ENCODE results near the gene CEP104.

CEP104 gene

GRCh38 chr1:3863231-3863935 lies 6.4 kb upstream of the CEP104 start:
- Mint-ChIP-seq H3K4me1 (peaks cover 10% of the 10 kb centered on the region), H3K27ac (no peak overlapping the region), H3K4me3 (no peak overlapping the region), H3K9me3 (peaks cover 0 to 2% of the 10 kb centered on the region in 2 donors), H3K27me3 (no peaks in the 10 kb centered on the region)
- DNase-seq: no peak
- ATAC-seq: no peak

GRCh38 chr1:3858231-3858981 lies 1.4 kb upstream of the CEP104 start:
- H3K27ac Mint-ChIP-seq: no peak overlapping the region
- ATAC-seq: no peak

DNA sequence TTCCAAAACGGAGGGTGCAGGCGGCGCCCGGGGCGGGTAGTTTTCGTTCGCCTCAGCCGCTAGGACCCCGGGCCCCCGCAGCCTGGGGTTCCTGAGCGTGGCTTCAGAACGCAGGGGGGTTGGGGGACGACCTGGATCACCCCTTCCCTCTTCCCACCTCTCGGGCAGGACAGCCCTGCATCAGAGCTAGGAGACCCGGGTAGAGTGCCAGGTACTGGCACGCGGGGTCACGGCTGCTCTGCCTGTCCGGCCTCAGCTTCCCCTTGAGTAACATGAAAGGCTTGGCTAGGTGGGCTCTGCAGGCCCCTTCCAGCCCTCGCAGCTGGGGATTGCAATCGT lies 749 bp upstream of the CEP104 start:
- H3K27ac Mint-ChIP-seq: no peak overlapping the region
- no peak for DNase-seq
- peaks cover 30% of the 10 kb centered on the region for H3K4me1 Mint-ChIP-seq

More at GRCh38 chr1:3858231-3858981, 1.4 kb upstream of the CEP104 start:
- H3K4me3 Mint-ChIP-seq: peak overlapping the region; percentile 98 to 100
- DNase-seq: no peak
- H3K9me3 Mint-ChIP-seq: no peaks in the 10 kb centered on the region
- no peaks in the 10 kb centered on the region for H3K27me3 Mint-ChIP-seq
- peaks cover 30% of the 10 kb centered on the region for H3K4me1 Mint-ChIP-seq

DNA sequence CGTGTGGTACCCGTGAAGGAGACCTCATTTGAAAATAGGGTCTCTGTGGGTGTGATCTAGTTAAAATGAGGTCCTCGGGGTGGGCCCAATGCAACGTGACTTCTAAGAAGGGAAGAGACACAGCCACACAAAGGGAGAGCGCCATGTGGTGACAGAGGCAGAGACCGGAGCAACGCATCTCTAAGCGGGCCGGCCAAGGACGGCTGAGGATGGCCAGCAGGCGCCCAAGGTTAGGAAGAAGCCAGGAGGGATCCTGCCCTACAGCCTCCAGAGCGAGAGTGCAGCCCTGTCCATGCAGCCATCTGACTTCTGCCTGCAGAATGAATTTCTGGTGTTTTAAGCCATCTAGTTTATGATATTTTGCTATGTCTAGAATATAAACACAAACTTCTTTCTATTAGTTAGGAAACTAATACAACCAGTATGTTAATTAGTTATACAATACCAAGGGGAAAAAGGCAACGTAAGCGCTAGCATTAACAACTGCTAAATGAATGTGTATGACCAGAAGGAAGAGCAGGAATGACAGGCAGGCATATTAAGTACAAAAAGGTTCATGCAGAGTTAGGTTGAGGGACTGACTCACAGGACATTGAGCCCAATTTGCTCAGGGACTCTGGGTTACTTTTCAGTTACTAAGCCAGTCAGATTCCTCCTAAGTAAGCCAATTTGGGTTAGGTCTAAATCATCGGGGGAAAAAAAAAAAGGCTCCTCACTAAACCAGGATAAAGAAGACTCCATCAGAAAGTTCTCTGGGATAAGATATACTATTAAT lies 4.1 kb downstream of the CEP104 start:
- no peaks in the 10 kb centered on the region for H3K27me3 Mint-ChIP-seq
- no peaks in the 10 kb centered on the region for H3K9me3 Mint-ChIP-seq
- H3K4me1 Mint-ChIP-seq: peaks cover 15% of the 10 kb centered on the region
- no peak overlapping the region for H3K4me3 Mint-ChIP-seq
- no peak for ATAC-seq
- peak overlapping the region in 1 of 2 donors; percentile 14 for H3K27ac Mint-ChIP-seq
- no peak for DNase-seq

More for the DNA sequence above, 749 bp upstream of the CEP104 start:
- ATAC-seq: no peak
- Mint-ChIP-seq H3K9me3 (no peaks in the 10 kb centered on the region), H3K4me3 (peak overlapping the region; percentile 98 to 100), H3K27me3 (no peaks in the 10 kb centered on the region)

GRCh38 chr1:3852091-3852490 lies 4.9 kb downstream of the CEP104 start:
- no peak for ATAC-seq
- Mint-ChIP-seq H3K27me3 (no peaks in the 10 kb centered on the region), H3K27ac (no peak overlapping the region), H3K9me3 (no peaks in the 10 kb centered on the region), H3K4me1 (peaks cover 14% of the 10 kb centered on the region), H3K4me3 (no peak overlapping the region)
- DNase-seq: no peak

DNA sequence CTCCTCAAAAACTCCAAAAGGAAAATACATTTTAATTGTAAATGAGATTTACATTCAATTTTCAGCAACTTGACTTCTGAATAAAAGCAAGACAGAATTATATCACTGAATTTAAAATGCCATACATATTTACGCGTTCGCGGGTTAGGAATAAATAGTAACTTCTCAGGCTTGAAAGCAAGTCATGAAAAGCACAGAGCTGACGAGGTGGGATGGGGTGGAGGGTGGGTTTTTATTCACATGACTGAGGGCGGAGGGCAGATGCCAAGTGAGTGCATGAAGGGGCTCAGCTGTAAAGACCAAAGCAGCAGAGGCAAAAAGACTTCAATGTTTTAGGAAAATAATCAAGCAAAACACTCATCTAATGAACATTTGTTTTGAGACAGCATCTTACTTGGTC lies 5.7 kb downstream of the CEP104 start:
- H3K9me3 Mint-ChIP-seq: no peaks in the 10 kb centered on the region
- H3K4me3 Mint-ChIP-seq: no peak overlapping the region
- ATAC-seq (no peak), DNase-seq (no peak)
- H3K27ac Mint-ChIP-seq: no peak overlapping the region
- peaks cover 13% of the 10 kb centered on the region for H3K4me1 Mint-ChIP-seq
- H3K27me3 Mint-ChIP-seq: no peaks in the 10 kb centered on the region

DNA sequence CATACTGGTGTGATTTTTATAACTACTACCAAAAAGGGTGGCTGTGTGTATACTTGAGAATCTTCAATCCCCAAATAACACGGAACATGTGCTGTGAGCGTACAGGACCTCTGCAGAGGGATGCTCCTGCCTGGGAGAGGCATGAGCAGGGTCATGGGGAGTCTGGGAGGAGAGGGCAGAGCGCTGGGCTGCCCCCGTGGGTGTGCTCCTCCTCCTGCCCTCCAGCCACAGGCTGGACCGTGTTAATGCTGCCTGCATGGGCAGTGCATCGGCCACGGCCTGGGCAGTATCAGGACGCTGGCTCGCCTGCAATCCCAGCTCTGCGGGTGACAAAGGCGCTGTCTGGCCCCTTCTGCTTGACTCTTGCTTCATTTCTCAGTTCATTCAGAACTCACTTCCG lies 6.2 kb downstream of the CEP104 start:
- DNase-seq: no peak
- no peaks in the 10 kb centered on the region for H3K27me3 Mint-ChIP-seq
- no peak for ATAC-seq
- H3K4me3 Mint-ChIP-seq: no peak overlapping the region
- H3K4me1 Mint-ChIP-seq: peaks cover 9% of the 10 kb centered on the region
- no peaks in the 10 kb centered on the region for H3K9me3 Mint-ChIP-seq
- no peak overlapping the region for H3K27ac Mint-ChIP-seq

DNA sequence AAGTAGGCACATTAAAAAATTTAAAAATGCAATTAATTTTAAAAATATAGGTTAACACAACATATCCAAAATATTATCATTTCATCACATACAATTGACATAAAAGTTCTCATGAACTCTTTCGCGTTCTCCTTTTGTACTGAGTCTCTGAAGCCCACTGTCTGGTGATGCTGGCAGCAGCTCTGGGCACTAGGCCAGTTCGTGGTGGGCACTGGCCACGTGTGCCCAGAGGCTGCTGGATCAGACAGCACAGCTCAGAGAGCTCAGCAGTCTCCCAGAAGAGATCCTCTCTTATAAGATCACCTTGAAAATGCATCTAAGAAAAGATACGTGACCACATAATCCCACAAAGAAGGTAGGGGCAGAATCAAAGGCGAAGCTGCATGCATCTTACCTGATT lies 9.9 kb downstream of the CEP104 start:
- no peak overlapping the region for H3K4me3 Mint-ChIP-seq
- no peaks in the 10 kb centered on the region for H3K27me3 Mint-ChIP-seq
- H3K9me3 Mint-ChIP-seq: no peaks in the 10 kb centered on the region
- no peaks in the 10 kb centered on the region for H3K4me1 Mint-ChIP-seq
- no peak for DNase-seq
- H3K27ac Mint-ChIP-seq: no peak overlapping the region
- no peak for ATAC-seq

DNA sequence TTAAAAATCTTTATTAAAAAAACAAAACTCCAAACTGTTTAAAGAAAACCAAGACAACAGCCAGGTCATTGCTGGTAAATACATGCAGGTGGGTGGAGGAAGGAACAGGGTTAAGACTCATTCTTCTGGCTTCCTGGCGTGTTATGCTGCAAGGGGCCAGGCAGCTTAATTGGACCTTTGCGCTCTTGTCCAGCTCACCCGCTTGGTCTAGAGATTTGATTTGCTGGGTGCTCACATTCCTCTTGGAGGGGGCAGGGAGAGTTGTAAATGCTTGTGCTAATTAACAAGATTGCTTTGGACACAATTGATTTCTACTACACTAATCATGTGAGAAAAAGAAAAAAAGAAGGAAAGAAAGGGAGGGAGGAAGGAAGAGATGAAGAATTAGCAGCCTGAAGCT lies 10.5 kb downstream of the CEP104 start:
- Mint-ChIP-seq H3K4me1 (no peaks in the 10 kb centered on the region), H3K27me3 (no peaks in the 10 kb centered on the region), H3K9me3 (no peaks in the 10 kb centered on the region), H3K4me3 (no peak overlapping the region), H3K27ac (no peak overlapping the region)
- ATAC-seq (no peak), DNase-seq (no peak)

DNA sequence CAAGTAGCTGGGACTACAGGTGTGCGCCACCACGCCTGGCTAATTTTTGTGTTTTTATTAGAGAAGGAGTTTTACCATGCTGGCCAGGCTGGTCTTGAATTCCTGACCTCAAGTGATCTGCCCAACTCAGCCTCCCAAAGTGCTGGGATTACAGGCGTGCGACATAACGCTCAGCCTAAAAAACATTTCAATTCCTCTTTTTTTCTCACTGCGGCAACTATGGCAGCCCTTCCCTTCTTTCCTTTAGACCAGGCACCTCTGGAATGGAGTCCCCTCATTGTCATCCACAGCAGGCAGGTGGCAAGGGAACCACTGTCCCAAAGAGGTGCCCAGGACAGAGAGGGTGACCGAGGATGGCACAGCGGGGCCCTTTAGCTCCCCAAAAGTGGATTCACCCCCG lies 14.1 kb downstream of the CEP104 start:
- Mint-ChIP-seq H3K27me3 (no peaks in the 10 kb centered on the region), H3K27ac (no peak overlapping the region), H3K4me3 (no peak overlapping the region), H3K9me3 (no peaks in the 10 kb centered on the region), H3K4me1 (no peaks in the 10 kb centered on the region)
- no peak for ATAC-seq
- DNase-seq: no peak

GRCh38 chr1:3841491-3841890 lies 15.5 kb downstream of the CEP104 start:
- Mint-ChIP-seq H3K4me1 (no peaks in the 10 kb centered on the region), H3K4me3 (no peak overlapping the region), H3K27me3 (no peaks in the 10 kb centered on the region), H3K9me3 (peaks cover 5% of the 10 kb centered on the region in 2 donors), H3K27ac (peak overlapping the region in 1 of 2 donors; percentile 66)
- ATAC-seq: no peak
- DNase-seq: no peak

DNA sequence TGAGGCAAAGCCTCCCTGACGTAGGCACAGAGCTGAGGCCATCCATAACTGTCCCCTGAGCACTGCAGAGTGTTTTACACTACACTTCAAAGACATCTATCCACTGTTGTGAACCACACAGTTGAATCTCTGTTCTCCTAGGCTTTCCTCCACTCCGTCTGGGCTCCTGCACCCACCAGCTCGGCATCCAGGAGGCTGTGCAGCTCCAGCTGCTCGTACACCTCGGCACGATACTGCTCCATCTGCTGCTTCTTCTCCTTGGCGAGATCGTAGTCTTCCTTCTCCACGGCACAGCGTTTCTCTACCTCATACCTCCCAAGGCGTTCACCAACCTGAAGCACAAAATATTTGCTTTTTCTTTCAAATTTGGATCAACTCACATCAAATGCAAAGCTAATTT lies 18.2 kb downstream of the CEP104 start:
- no peak for DNase-seq
- ATAC-seq: no peak
- no peaks in the 10 kb centered on the region for H3K27me3 Mint-ChIP-seq
- peaks cover 5% of the 10 kb centered on the region in 2 donors for H3K9me3 Mint-ChIP-seq
- no peak overlapping the region for H3K4me3 Mint-ChIP-seq
- H3K4me1 Mint-ChIP-seq: no peaks in the 10 kb centered on the region
- no peak overlapping the region for H3K27ac Mint-ChIP-seq

- no peak for ATAC-seq
- Mint-ChIP-seq H3K27ac (no peak overlapping the region), H3K4me3 (no peak overlapping the region), H3K4me1 (no peaks in the 10 kb centered on the region), H3K27me3 (no peaks in the 10 kb centered on the region), H3K9me3 (peaks cover 5% of the 10 kb centered on the region in 2 donors)
- DNase-seq: no peak
Observed at GRCh38 chr1:3837685-3838084, 19.3 kb downstream of the CEP104 start.

DNA sequence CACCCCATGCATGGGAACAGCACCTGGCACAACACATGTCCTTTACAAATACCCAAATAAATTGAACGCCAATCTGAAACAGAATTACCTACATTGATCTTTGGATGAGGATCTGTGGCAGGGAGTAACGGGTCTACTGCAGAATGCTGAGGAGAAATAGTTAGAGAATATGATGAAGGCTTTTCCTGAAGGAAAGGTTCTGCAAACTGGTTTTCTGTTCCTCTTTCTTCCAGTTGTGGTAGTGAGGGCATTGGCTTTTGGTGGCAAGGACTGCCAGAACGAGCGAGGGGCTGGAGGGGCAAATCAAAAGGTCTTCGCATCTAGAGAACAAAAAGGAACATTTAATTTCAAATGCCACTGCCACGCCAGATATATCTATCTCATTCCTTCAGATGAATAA lies 19.8 kb downstream of the CEP104 start:
- no peaks in the 10 kb centered on the region for H3K27me3 Mint-ChIP-seq
- no peaks in the 10 kb centered on the region for H3K4me1 Mint-ChIP-seq
- H3K27ac Mint-ChIP-seq: no peak overlapping the region
- H3K4me3 Mint-ChIP-seq: no peak overlapping the region
- ATAC-seq (no peak), DNase-seq (no peak)
- H3K9me3 Mint-ChIP-seq: peaks cover 5% of the 10 kb centered on the region in 2 donors

DNA sequence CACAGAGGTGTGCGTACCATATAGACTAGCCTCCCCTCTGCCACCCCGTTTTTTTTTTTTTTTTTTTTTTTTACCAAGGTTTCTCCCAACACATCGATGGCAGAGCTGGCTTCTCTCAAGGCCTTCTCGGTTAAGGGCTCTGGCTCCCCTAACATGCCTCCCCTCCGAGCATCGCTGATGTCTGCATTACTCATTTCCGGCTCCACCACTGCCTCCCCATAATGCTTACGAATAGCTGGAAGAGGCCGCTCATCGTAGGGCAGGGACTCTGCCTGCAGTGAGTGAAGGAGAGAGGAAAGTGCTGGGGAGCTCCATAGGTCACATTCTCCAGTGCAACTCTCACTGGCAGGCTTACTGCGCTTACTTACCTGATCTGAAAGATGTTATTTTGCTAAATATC lies 20.6 kb downstream of the CEP104 start:
- Mint-ChIP-seq H3K27ac (no peak overlapping the region), H3K9me3 (peaks cover 5% of the 10 kb centered on the region in 2 donors), H3K4me1 (no peaks in the 10 kb centered on the region), H3K27me3 (no peaks in the 10 kb centered on the region), H3K4me3 (no peak overlapping the region)
- ATAC-seq (no peak), DNase-seq (no peak)

DNA sequence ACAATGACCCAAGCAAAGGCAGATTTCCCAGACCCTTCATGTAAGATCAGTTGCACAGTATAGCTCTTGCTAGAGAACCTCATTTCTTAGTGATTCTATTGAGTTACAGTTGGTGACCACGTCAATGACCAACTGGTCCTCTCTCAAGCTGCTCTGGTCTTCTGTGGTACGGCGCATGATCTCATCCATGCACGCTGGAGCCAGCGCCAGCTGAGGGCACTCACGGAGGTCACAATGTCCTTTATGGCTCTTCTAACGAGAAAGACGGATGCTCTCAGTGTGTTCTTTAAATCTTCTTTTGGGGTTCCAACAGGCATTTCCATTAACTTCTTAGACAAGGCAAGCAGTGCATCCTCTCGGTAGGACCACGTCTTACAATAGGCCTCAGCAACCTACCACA lies 22.3 kb downstream of the CEP104 start:
- no peaks in the 10 kb centered on the region for H3K4me1 Mint-ChIP-seq
- DNase-seq: no peak
- no peak overlapping the region for H3K27ac Mint-ChIP-seq
- H3K4me3 Mint-ChIP-seq: no peak overlapping the region
- no peak for ATAC-seq
- peaks cover 5% of the 10 kb centered on the region in 2 donors for H3K9me3 Mint-ChIP-seq
- H3K27me3 Mint-ChIP-seq: no peaks in the 10 kb centered on the region
